ENCODE measurements around the gene RNF186.

GRCh38 chr1:19817160-19817559, 2.1 kb upstream of the RNF186 start:
- no peak for TF ChIP-seq EZH2 (IDR thresholded peaks at IDR 0.05; ENCODE audit: low read length, unreplicated experiment)
- TF ChIP-seq, protein P1, sequence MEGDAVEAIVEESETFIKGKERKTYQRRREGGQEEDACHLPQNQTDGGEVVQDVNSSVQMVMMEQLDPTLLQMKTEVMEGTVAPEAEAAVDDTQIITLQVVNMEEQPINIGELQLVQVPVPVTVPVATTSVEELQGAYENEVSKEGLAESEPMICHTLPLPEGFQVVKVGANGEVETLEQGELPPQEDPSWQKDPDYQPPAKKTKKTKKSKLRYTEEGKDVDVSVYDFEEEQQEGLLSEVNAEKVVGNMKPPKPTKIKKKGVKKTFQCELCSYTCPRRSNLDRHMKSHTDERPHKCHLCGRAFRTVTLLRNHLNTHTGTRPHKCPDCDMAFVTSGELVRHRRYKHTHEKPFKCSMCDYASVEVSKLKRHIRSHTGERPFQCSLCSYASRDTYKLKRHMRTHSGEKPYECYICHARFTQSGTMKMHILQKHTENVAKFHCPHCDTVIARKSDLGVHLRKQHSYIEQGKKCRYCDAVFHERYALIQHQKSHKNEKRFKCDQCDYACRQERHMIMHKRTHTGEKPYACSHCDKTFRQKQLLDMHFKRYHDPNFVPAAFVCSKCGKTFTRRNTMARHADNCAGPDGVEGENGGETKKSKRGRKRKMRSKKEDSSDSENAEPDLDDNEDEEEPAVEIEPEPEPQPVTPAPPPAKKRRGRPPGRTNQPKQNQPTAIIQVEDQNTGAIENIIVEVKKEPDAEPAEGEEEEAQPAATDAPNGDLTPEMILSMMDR (conservative IDR thresholded peaks at IDR 0.05; ENCODE audit: low read depth, low read length) = no peak

Data from PC-3 (cell line).